HEK293 (cell line): Measurements from ENCODE around the gene PDK3.

Experiments used
- ATF2 ChIP-seq: fragments of 450-650 bp; formaldehyde crosslinking; IDR thresholded peaks from 2 replicates; pipeline ENCODE4 v1.5.1; 2016; ENCODE audit warnings: missing biosample characterization, missing genetic modification characterization, low read depth
- CTCF ChIP-seq: fragments of 450-650 bp; formaldehyde crosslinking; IDR thresholded peaks from 2 replicates; pipeline ENCODE4 v1.5.1; 2016; ENCODE audit warnings: missing biosample characterization, missing genetic modification characterization
- GFI1B ChIP-seq: fragments of 450-650 bp; formaldehyde crosslinking; IDR thresholded peaks from 2 replicates; pipeline ENCODE4 v1.5.1; 2016; ENCODE audit warnings: missing biosample characterization, missing genetic modification characterization
- PBX3 ChIP-seq: sonication (generic); formaldehyde crosslinking; IDR thresholded peaks from 2 replicates; pipeline ENCODE4 v1.8.1; 2022; ENCODE audit warnings: mild to moderate bottlenecking, moderate library complexity, missing genetic modification reagents
- SP2 ChIP-seq: fragments of 450-650 bp; formaldehyde crosslinking; IDR thresholded peaks from 2 replicates; pipeline ENCODE4 v1.5.1; 2016; ENCODE audit warnings: missing biosample characterization, missing genetic modification characterization
- TCF7L2 ChIP-seq: IDR thresholded peaks from 2 replicates; pipeline ENCODE4 v1.6.1; 2011; ENCODE audit warnings: low read depth, mild to moderate bottlenecking, inconsistent platforms, low read length, moderate library complexity, borderline replicate concordance
- ZNF121 ChIP-seq: fragments of 450-650 bp; formaldehyde crosslinking; IDR thresholded peaks from 2 replicates; pipeline ENCODE4 v1.5.1; 2016; ENCODE audit warnings: missing biosample characterization, missing genetic modification characterization
- ZNF24 ChIP-seq: fragments of 450-650 bp; formaldehyde crosslinking; IDR thresholded peaks from 2 replicates; pipeline ENCODE4 v1.5.1; 2016; ENCODE audit warnings: missing biosample characterization, missing genetic modification characterization
- ZNF391 ChIP-seq: fragments of 450-650 bp; formaldehyde crosslinking; IDR thresholded peaks from 2 replicates; pipeline ENCODE4 v1.5.1; 2016; ENCODE audit warnings: low read depth, missing biosample characterization, missing genetic modification characterization, borderline replicate concordance
- ZNF513 ChIP-seq: fragments of 450-650 bp; IDR thresholded peaks from 2 replicates; pipeline ENCODE4 v1.5.1; 2018; ENCODE audit warnings: missing biosample characterization, missing genetic modification characterization
- ZNF518A ChIP-seq: fragments of 450-650 bp; formaldehyde crosslinking; conservative IDR thresholded peaks from 2 replicates; pipeline ENCODE4 v1.5.1; 2016; ENCODE audit warnings: low read depth, missing biosample characterization, missing genetic modification characterization
- ZNF837 ChIP-seq: fragments of 450-650 bp; formaldehyde crosslinking; IDR thresholded peaks from 2 replicates; pipeline ENCODE4 v1.5.1; 2016; ENCODE audit warnings: missing biosample characterization, missing genetic modification characterization
- ZSCAN16 ChIP-seq: fragments of 450-650 bp; formaldehyde crosslinking; IDR thresholded peaks from 2 replicates; pipeline ENCODE4 v1.5.1; 2016; ENCODE audit warnings: missing biosample characterization, missing genetic modification characterization

GRCh38 chrX:24464498-24464835 lies 619 bp upstream of the PDK3 start:
- TF ChIP-seq CTCF (tag by site-specific recombination) (no peak), GFI1B (tag by site-specific recombination) (no peak), ZNF513 (no peak), TCF7L2 (no peak), ZNF391 (tag by site-specific recombination) (no peak), PBX3 (no peak), ZSCAN16 (tag by site-specific recombination) (no peak), ZNF24 (tag by site-specific recombination) (no peak), ZNF837 (tag by site-specific recombination) (no peak), SP2 (tag by site-specific recombination) (no peak), ZNF121 (tag by site-specific recombination) (no peak), ZNF518A (tag by site-specific recombination) (no peak), ATF2 (tag by site-specific recombination) (no peak)
